SIG-M5 treated with dmso at 0.1 percent for 504 hours (cell line): Measurements from ENCODE around the gene EMP2.
"Not testable (repeated sequence)": the region's sequence is repeated elsewhere in the genome, so short reads cannot be mapped to it uniquely, and the experiment has no call there.

ENCODE experiments used
- DNase-seq: peaks from one replicate; lab custom pipeline; 2025; ENCODE audit not compliant: unreplicated experiment; lab: John Stamatoyannopoulos, UW

EMP2 gene, protein sequence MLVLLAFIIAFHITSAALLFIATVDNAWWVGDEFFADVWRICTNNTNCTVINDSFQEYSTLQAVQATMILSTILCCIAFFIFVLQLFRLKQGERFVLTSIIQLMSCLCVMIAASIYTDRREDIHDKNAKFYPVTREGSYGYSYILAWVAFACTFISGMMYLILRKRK

DNA sequence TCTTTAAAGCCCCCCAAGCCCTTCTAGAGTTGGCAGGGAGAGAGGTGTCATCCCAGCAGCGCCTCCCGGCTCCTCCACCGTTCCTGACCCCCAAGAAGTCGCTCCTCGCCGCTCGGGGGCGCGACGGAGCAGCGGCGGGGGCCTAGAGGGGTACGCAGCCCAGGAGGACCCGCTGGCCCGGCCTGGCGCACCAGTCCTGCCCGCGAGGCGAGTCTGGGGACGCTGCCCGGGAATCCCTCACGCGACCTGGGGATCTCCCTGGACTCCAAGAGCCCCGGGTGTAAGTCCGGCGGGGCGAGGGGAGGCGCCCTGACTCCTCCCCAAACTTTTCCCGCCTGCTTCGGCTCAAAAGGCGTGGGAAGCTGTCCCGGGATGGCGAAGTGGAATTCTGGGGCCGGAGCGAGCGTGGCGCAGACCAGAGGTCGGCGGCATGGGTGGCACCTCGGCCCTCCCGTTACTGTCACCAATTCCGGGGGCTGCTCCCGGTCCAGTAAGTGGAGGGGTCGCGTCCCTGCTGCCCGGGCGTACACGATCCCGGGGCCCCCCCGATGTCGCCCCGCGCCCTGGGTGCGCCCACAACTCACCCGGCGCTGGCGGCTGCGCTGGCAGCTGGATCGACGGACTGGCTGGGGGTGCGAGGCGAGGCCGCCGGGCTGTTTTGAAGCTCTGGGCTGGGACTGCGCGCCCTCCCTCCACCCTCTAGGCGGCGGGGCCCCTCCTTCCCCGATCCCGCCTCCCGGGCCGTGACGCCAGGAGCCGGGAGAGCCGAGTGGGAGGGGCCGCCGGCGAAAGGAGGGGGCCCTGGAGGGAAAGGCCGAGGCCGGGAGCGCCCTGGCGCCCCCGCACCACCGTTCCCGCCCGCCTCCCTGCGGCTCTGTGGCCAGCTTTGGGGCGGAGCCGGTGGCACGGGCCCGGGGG lies at the start of gene EMP2:
Gene EMP2, minus strand, starts transcription at position 634 of the 918 bp plus-strand sequence. CDS start 32,981 bp downstream, outside the sequence.
- DNase-seq = peak; percentile 38

DNA sequence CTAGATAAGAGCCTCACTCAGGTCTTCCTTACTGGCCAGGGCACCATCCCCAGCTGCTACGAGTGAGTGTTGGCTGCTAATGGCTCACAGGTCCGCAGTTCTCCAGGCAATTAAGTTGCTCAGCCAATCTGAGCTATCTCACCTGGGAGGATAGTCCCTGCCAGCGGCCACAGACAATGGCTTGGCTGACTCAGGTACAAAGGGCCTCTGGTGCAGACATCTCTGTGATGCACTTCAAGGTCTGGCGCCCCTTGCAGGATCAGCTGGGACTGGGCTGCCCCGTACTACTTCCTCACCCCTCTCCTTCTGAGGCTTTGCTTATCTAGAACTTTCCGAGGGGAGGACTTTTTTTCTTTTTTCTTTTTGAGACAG lies 49.2 kb upstream of the EMP2 start:
- DNase-seq = no peak

DNA sequence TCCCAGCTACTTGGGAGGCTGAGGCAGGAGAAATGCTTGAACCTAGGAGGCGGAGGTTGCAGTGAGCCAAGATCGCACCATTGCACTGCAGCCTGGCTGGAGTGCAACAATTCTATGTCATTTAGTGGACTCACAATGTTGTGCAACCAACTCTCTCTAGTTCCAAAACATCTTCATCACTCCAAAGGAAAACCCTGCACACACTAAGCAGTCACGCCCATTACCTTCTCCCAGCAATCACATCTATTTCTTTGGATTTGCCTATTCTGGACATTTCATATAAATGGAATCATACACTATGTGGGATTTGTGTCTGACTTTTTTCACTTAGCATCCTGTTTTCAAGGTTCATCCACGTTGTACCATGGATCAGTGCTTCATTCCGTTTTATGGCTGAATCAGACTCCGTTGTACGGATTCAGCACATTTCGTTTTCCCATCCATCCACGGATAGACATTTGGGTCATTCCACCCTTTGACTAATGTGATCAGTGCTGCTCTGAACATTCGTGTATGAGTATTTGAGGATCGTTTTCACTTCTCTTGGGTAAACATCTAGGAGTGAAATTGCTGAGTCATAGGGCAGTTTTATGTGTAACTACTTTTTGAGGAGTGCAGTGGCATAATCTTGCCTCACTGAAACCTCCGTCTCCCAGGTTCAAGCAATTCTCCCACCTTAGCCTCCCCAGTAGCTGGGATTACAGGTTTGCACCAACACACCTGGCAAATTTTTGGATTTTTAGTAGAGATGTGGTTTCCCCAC lies 45.4 kb upstream of the EMP2 start:
- DNase-seq = peak; percentile 67

DNA sequence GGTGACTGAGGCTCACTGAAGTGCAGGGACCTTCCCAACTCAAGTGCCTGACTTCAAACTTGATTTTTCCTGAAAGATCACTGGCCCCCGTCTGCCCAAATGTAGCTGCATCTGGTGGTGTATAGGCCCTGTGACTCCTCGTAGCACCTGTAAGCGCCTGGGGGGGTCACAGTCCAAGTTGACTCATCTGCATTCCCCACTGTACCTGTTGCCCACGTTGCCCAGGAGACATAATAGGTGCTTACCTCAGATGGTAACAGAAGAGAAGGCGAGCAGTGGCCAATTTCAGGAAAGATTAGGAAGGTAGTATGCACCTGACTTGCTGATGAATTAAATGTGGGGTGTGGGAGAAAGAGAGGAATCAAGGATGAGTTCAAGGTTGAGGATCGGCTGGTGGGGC lies 44.1 kb upstream of the EMP2 start:
- no peak for DNase-seq

DNA sequence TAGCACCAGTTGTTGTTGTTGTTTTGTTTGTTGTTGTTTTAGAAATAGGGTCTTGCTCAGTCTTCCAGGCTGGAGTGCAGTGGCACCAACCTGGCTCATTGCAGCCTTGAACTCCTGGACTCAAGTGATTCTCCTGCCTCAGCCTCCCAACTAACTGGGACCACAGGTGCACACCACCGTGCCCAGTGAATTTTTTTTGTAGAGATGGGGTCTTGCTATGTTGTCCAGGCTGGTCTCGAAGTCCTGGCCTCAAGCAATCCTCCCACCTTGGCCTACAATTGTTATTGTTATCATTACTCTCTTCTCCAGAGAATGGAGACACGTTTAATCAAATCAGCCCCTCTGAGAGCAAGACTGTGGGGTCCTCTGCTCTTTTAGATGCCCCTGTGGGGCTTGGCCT lies 42.7 kb upstream of the EMP2 start:
- DNase-seq = no peak

DNA sequence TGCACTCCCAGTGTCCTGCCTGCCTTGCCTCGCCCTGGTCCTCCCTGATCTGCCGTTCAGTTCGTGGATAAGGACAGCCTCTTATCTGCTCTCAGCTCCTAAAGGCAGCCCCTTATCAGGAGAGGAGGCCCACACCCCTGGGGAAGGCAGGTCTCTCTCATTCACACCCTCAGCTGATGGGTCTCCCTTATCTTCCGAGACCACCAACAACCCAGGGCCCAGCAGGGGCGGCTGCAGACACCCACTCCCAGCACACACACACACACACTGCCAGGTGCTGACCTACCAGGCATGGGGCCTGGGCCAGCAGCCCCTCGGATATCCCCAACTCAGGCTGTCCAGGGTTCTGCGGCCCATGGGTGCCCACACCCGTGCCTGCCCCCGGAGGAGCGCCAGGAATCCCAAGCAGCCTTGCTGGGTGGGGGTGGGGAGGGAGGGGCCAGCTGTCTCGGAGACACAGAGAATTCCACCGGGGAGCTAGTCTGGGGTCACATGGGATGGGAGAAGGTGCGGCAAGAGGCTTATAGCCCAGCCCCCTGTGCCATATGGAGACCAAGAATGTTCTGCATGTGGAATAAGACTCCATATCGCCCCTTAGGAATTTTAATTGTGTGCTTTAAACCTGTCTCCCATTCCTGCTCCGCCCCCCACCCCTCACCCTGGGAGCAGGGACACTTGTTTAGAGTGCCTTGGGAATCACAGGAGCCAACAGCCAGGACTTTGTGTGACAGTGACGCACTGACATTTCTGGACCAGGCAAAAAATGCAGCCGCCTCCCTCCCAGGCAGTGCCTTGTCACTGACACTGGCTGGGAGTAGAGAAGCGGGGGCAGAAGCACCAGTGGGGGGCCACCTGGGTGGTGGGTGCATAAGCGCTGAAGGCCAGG lies 41.9 kb upstream of the EMP2 start:
- DNase-seq = no peak

DNA sequence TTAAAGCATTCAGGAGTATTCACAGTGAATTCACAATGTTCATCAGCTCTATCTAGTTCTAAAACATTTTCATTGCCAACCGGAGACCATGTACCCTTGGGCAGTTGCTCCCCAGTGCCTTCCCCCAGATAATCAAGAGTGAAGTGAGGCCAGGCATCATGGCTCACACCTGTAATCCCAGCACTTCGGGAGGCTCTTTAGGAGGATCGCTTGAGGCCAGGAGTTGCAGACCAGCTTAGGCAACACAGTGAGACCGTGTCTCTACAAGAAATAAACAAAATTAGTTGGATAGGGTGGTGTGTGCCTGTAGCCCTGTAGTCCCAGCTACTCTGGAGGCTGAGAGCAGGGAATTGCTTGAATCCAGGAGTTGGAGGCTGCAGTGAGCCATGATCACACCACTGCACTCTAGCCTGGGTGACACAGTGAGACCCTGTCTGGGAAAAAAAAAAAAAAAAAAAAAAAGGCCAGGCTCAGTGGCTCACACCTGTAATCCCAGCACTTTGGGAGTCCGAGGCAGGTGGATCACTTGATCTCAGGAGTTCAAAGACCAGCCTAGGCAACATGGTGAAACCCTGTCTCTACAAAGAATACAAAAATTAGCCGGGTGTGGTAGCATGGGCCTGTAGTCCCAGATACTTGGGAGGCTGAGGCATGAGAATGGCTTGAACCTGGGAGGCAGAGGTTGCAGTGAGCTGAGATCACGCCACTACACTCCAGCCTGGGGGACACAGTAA lies 41.0 kb upstream of the EMP2 start:
- DNase-seq = not testable (repeated sequence)

DNA sequence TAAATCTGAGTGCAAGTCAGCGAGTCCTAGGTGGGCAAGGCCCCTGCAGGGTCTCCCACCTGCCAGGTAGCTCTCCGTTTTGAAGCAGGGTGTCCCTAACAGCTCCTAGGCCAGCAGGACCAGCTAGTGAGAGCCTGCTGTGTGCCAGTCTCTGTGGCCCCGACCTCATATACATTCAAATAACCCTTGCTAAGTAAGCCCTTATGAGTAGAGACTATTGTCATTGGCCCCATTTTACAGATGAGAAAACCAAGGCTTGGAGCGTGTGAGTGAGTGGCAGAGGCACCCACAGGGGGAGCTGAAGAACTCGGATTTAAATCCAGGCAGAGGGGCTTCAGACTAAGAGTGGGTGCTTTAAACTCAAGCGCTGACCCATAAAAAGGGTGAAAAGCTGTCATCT lies 39.7 kb upstream of the EMP2 start:
- no peak for DNase-seq

DNA sequence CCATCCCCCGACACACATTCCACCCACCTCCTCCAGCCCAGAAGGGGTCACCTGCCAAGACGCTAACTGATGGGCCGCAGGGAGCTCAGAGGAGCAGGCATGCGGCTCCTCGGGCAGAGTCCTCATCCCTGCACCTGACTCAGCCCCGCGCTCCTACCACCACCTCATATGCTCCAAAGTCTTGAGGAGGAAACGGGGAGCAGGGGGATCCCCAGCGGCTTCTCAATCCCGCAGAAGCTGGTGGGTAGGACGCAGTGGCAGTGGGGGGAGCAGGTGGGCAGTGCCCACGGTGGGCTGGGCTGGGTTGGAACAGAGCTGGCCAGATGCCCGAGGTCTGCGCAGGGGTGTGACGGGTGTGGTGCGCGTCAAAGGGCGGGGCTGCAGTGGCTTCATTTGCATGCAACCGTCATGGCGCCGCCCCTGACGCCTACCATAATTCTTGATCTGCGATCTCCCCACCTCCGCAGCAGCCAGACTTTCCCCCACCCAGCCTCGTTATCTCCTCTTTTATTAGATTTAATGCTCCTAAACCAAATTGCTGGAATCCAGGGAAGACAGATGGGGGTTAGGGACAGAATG lies 39.0 kb upstream of the EMP2 start:
- no peak for DNase-seq

DNA sequence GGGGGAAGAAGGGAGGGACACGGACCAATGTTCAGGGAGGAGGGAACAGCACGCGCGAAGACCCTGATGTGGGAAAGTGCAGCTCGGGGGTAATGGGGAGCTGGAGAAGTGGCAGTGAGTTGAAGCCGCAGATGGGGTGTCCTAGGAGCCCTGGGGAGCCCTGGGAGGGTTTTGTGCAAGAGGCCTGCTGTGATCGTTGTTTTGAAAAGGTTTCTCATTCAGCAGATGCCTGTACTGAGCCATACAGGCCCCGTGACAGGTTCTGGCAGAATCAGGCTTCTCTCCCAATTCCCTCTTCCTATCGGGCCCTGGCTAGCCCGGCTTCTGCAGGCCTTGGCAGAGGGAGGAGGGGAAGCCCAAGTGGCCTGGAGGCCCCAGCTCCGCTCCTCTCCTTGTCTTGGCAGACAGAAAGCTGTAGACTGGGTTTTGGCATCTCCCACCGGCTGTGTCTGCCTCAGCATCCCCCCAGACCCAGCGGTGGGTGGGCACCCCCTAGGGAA lies 38.4 kb upstream of the EMP2 start:
- DNase-seq = no peak

DNA sequence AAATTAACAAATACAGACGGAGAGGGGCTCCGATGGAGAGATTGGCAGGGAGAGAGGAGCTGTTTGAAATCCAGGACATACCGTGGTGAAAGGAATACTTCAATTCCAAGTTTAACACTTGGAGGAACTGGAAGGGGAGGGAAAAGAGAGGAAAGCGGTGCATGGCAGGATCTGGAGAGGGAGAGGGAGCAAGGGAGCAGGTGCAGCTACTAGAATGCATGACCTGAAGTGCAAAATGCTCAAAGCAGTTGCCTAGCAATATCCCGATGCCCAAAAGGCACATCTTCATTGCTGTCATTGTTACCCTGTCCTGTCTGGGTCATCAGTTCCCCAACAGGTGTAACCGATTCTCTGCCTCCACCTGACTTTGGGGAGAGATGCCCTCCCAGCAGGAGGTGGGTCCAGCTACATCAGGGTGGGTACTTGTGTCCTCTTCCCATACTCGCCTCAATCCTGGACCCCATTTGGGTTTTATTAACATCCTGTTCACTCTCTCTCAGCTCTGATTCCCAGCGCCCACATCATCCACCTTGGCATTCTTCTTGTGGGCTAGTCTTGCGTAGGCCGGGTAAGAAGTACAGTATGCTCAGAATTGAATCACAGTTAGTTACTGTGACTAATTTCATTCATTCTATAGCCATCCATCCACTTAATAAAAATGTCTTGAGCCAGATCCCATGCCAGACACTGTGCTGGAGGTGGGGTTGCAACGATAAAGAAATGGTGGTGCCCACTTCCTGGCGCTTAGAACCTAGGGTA lies 37.4 kb upstream of the EMP2 start:
- no peak for DNase-seq

DNA sequence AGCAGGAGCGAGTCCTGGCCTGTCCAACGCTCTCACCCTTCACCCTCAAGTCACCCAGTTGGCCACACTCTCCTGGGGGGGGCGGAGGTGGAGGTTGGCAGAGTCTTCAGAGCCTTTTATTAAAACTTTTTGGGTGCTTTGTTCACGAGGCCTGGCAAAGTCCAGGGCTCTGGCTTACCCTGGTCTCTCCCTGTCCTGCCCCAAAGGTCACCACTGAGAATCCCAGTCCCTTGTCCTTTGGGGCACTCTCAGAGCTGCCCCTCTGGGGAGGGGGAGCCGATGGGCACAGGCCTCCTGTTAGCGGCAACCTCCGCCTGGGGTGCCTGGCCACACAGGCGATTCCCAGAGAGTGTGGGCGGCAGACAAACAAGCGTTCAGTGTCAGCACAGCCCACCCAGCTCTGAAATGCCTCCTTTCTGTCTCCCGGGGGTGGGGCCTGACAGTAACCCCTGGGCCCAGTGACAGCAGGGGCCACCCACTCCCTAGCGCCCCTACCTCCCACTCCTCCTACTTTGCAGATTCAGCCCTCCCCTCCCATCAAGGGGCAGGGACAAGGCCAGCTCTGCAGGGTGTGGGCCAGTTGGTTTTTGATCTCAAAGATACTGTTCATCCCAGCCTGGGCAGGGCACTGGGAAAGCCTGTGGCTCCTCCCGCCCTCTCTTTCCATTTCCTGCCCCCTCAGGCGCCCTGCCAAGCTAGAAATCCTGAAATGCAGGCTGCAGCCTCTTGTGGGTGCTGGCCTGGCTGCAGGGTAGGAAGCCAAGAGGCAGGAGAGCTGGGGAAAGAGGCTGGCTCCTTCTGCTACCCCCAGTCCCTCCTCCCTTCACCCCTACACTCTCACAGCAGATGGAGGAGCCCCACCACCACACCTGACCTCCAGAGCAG lies 36.6 kb upstream of the EMP2 start:
- peak; percentile 62 for DNase-seq

DNA sequence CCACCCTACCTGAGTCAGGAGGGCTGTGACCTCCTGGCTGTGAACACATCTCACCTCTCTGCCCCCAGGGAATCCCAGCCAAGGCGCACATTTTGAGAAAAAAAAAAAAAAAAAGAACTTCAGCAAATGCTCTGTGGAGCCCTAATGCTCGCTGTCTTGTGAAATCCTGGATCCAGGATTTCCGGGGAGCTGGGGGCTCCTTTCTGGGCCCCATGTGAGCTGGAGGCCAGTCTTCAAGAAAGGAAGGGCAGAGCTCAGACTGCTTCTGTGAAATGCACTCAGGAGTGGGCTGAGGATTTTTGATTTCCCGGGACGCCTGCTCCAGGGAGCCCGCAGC lies 36.0 kb upstream of the EMP2 start:
- no peak for DNase-seq

DNA sequence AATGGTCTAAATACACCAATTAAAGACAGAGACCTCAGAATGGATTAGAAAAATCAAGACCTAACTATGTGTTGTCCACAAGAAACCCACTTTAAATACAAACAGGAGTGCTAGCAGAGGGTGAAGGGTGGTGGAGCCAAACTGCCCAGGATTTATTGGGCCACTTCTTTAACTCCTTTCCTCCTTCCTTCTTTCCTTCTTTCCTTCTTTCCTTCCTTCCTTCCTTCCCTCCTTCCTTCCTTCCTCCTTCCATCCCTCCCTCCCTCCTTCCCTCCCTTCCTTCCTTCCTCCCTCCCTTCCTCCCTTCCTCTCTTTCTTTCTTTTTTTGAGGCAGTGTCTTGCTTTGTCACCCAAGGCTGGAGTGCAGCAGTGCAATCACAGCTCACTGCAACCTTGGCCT lies 34.3 kb upstream of the EMP2 start:
- no peak for DNase-seq

DNA sequence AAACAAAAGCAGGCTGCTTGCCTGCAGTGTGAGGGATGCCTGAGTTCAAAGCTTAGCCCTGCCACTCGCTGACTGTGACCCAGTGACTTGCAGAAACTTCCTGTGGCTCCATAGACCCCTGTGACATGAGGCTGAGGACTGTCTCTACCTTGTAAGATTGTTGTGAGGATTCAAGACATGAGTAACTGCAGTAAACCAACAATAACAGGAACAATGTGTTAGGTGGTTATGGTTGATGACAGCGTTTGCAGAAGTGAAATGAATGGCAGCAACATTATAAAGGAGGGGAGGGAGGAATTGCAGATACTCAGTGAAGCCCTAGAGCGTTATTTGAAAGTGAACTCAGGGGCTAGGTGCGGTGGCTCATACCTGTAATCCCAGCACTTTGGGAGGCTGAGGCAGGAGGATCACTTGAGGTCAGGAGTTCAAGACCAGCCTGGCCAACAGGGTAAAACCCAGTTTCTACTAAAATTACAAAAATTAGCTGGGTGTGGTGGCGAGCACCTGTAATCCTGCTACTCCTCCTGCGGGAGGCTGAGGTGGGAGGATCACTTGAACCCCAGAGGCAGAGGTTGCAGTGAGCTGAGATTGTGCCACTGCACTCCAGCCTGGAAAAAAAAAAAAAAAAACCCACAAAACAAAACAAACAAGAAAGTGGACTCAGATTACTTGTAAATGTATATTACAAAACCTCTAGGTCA lies 33.5 kb upstream of the EMP2 start:
- DNase-seq = peak; percentile 25

DNA sequence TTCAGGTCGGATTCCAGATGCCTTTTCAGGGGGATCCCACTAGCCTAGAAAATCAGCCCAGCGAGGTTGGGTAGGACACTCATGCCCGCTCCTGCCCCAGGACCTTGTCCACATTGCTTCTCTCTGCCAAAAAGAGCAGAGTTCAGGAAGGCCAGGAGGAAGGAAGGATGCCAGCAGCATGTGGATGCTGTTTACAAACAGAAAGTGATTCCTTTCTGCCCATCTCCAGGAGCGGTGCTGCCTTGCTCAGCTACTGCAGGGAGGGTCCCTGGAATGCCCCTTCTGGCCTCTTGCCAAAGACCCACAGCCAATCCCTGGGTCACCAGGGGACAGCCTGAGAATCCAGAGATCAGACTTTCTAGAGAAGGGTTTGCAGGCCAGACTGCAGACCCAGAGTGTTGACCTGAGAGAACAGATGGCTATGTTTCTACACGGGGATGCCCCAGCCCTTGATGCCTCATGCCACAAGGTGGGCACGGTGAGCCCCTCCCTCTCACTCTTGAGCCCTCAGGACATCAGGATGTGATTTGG lies 32.3 kb upstream of the EMP2 start:
- no peak for DNase-seq

DNA sequence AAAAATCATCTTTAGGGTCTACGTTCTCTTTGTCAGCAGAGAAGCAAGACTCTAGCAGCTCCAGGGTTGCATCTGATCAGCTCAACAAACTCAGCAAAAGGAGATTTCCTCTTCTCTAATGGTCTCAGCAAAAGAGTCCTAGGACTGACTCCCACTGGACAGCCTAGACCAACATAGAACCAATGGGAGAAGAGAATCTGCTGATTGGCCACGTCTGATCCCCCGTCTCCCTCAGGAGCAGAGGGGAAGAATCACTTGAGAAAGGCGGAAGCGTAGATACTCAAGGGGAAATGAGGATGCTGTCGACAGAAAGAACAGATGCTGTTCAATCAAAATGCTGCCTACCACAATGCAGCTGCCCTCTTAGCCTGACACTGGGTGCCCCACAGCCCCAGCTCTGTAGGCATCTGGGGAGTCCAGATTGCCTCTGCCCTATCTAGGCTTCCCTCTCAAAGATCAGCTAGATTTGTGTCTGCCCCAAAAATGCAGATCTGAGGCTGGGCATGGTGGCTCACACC lies 31.5 kb upstream of the EMP2 start:
- no peak for DNase-seq
